OCI-M1 (cell line): ENCODE measurements around the gene B4GALT1.
"Not testable (repeated sequence)": the region's sequence is repeated elsewhere in the genome, so short reads cannot be mapped to it uniquely, and the experiment has no call there.

Experiments used
- DNase-seq: peaks from one replicate; lab custom pipeline; 2025; lab: John Stamatoyannopoulos, UW

Gene B4GALT1

DNA sequence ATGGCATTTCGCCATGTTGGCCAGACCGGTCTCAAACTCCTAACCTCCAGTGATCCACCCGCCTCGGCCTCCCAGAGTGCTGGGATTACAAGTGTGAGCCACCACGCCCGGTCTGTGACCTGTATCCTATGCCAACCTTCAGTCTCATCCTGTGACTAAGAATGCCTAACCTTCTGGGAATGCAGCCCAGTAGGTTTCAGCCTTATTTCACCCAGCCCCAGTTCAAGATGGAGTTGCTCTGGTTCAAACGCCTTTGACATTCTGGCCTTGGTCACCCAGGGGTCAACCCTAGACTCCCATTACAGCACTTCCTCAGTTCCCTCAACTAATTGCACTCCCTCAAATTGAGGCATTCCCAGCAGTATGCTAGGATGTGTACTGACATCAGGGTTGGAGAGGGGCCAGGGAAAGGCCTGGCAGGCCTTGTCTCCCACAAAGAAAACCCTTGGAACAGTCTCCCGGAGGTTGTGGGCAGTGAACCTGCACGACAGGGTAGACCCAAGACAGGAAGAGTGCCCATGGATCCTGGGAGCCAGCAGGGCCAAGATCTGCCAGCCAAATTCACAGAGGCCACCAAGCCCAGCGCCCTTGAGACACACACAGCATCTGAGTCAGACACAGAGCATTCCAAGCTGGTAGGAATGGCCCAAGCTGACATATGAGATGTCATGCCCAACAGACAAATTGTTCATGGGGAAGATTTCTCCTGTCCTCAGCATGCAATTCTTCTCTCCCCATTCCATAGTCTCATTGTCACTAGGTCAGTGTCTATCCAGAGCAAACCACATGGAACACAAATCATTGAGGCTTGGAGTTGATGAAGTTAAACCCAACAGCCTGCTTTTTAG, 65.8 kb downstream of the B4GALT1 start:
- no peak for DNase-seq

DNA sequence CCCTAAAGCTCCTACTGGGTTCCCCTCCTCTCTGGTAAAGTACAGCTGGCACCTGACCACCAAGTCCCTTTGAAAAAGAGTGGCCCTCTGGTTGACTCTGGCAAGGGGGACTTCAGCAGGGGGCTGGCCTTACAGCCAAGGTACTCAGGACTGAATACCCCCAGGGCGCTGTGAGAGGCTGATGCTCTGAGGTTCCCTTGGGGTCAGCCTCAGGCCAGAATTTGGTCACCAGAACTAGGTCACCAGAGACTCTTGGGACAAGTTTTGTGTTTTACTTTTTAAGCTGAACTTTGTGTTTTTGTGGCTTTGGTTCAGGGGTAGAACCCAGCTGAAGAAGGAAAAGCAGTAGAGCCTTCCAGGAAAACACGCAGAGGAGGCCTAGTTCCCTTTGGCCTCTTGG, 67.4 kb downstream of the B4GALT1 start:
- DNase-seq: no peak

DNA sequence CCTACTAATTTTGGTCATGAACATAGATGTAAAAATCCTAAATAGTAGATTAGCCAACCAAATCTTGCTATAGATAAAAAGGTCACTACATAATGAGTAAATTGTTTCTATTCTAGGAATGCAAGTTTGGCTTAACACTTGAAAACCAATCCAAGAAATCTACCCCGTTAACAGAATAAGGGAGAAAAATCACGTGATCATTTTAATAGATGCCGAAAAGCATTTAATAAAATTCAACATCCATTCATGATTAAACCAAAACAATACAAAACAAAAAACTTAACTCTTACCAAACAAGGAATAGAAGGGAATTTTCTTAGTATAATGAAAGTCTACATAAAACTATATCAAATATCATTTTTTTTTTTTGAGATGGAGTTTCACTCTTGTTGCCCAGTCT, 69.9 kb downstream of the B4GALT1 start:
- DNase-seq: no peak

DNA sequence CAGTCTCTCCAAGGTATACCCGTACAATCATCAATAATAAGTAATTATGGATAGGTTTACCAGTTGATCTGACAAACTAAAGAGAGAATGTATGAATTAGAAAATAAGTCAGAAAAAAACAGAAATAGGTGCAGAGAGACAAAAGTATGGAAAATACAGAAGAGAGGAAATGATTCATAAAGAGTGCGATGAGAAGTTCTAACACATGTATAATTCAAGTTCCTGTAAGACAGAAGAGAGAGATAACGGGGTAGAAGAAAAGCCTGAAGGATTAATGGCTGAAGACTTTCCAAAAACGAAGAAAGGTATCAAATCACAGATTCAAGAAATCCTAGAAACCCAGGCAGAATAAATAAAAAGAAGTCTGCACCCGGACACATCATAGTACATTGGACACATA, 74.5 kb downstream of the B4GALT1 start:
- no peak for DNase-seq

DNA sequence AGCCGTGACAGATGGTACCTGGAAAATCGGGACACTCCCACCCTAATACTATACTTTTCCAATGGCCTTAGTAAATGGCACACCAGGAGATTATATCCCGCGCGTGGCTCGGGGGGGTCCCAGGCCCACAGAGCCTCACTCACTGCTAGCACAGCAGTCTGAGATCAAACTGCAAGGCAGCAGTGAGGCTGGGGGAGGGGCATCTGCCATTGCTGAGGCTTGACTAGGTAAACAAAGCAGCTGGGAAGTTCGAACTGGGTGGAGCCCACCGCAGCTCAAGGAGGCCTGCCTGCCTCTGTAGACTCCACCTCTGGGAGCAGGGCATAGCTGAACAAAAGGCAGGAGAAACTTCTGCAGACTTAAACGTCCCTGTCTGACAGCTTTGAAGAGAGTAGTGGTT, 81.5 kb downstream of the B4GALT1 start:
- not testable (repeated sequence) for DNase-seq

DNA sequence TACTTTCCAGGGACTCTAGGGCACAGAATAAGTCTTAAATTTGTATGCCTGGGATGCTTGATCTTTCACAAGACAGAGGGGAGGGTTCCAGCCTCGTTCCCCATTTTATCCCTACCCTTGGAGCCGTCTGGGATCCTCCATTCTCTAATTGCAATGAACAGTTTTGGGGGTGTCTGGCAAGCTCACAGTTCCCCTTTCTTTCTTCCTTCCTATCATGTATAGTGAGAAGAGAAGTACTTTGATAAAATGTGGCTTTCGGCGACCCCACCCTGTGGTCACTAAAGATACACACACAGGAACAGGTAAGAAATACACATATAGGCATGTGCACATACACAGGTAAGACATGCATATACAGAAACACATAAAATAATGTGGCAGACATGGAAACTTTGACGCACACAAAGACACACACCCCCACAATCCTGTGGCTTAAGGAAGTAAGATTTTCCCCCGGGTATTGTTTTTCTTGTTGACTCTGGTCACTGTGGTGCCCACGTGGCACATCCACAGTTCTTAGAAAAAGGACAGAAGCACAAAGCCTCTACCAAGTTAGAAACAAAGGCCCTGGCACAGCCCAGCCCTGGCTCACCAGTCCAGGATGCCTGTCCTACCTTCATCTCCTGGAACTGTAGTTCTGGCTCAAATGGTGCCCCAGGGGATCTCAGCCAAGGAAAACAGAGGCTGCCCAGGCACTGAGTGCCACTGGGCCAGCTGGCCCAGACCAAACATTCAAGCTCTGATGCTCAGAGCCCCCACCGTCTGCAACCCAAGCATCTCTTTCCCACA, 84.4 kb downstream of the B4GALT1 start:
- no peak for DNase-seq

DNA sequence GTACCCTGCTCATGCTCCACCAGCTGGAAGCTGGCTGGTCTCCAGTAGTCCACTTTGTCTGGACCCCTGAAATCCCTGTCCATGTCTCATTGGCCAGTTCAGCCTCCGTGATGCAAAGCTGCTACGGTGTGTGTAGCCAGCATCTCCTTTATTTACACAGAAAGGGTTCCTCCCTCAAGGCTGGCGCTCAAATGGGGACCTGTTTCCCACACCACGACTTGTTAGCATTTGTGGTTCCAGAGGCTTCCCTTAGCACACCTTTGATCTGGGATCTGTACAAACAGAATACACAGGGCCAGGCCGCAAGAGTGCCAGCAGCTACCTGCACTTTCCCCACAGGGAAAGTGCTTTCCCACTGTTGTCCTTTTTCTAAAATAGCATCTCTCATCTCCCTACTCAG, 85.0 kb downstream of the B4GALT1 start:
- DNase-seq: no peak

DNA sequence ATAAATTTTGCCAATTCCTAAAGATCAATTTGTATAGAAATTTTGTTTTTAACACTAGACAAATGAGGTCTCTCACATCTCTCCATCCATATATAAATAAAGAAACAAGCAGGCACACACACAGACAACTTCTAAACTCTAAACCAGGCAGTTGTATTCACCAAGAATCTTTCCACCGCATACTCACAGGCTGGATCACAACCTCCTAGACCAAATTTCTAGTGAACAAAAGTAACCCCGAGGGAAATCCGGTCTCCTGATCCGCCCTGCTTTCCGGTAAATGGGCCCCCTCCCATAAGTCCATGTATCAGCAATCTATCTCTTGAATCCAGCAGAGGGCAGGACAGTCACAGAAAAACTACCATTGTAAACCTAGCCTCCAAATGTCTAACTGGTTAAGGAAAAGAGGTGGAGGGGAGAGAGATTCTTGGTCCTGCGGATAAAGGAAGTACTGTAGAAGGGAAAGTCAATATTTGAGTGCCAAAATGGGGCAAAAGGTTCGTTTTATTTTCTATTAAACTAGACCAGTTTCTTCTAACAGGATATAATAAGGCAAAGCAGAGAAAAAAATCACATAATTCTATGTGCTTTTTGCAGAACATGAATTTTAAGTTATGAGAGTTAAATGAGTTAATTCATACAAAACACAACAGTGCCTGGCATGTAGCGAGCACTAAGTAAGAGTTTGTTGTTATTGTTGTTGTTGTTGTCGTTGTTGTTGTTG, 85.8 kb downstream of the B4GALT1 start:
- DNase-seq: peak; percentile 91

DNA sequence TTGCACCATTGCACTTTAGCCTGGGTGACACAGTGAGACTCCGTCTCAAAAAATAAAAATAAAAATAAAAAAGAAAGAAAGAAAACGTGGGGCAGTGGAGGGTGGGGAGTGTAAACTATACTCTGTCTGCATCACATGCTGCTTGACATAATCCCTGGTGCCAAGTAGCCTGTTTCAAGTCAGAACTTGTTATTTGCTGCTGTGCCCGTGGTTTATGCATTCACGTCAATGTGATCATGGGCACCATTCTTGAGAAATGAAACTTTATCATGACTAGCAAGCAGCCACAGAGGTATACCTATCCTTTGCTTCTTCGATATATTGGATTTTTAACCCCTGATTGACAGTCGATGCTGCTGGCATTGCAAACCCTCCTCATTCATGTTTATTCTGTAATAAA, 86.6 kb downstream of the B4GALT1 start:
- DNase-seq: no peak

DNA sequence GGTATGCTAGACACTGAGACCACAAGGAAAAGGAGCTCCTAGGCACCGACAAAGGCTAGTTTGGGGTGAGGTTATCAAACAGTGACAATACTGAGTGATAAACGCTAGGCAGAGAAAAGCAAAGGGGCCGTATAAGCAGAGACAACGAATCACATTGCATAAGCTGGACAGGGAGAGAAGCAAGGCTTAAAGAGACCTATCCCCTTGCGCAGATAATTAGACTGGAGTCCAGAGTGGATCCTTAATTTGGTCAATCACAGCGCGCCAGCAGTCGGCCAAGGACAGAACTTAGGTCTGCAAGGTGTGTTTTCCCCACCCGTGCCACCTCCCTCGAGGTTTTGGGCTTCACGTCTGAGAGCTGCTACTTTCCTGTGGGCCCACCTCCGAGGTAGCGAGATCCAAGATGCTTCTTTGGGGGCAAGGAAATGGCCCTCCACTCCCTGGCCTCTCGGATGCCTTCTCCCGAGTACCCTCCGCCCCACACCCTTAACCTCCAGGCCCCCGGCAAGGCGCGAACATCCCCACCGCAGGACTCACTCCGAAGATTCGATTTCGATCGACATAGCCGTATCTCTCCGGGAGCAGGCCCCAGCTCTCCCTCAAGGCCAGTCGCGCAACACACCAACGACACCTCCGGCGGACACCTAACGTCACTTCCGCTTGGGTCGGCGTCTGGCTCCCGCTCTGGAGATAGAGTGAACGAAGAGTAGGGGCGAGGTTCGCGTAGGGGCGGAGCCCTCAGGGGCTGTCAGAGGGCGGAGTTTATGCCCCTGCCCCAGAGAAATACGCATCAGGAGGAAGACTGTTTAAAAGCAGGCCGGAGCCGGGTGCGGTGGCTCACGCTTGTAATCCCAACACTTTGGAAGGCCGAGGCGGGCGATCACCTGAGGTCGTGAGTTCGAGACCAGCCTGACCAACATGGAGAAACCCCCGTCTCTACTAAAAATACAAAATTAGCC, 90.8 kb downstream of the B4GALT1 start, which contains the start of gene SMU1:
TSS of gene SMU1 (minus strand) at position 629 of the 959 bp plus-strand sequence. CDS start at position 563, 66 bp downstream.
- DNase-seq: peak; percentile 99

DNA sequence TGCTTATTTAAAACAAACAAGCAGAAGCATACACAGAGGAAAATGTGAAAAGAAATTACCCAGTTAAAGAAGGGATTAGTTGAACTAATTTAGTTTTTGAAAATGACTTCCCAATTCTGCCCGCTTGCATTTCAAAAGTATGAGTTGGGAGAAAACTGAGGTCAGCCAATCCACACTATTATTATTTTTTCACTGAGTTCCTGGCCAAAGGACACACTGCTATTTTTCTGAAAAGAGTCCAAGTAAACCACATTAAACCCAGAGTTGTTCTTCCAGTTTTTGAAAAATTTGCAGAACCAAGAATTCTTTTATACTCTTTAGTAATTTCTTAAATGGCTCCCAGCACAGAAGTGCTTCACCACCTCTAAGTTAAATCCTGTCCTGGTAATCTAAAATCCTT, 98.1 kb downstream of the B4GALT1 start:
- no peak for DNase-seq

DNA sequence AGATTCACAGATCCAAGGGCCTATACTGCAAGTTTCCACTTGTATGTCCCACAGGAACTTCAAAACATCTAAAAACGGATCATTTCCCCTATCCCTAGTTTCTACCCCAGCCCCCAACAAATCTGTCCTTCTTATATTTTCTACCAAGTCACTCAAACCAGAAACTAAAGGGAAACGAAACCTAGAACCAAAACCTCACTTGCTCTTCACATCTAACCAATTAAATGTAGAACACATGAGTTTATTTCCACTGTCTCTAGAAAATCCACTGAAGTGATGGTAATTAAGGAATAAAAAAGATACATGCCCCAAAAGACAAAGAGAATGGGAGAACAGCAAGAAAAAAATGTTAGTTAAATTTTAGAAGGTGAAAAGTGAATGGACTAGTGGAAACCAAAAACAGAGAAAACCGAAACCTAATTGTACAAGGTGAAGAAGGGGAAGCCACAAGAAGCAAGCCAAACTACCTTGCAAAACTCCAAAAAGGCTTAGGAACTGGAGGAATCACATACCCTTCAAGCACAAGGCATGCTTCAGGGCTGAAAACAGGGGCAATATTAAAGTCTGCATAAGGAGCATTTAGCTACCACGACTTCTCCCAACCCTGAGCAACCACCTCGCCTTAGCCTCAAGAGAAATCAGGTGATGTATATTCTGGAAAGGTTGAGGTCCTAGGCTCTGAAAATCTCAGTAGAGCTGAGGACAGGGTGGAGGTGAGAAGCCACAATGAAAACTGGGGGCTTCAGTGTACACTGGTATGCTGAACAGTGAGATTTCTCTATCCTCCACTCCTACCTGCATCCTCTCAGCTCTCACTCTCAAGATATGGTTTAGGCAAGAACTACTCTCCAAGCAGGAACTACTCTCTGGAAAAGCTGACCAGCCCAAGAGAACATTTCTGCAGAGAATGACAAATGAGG, 101.7 kb downstream of the B4GALT1 start:
- DNase-seq: no peak
